Endothelial cell of umbilical vein (primary cell): Measurements from ENCODE around the gene PLEKHF1. TPM values are rescaled to one million over a fixed set of nuclear protein-coding genes. Genes with fewer than 3 reads are reported as not detected.

ENCODE experiments used
- BruUV-seq: library from RNA; stranded (reverse); fragments of 400-500 nt; replicated peaks from 2 replicates; lab custom pipeline; 2021; lab: Mats Ljungman, UMichigan
- CTCF ChIA-PET: fragments of 300-600, 350-600 bp; sonication (Branson Sonifier 250); formaldehyde crosslinking; loops from one replicate; lab custom pipeline; 2021; ENCODE audit warnings: antibody characterized with exemption, inconsistent platforms; lab: Charles Lee
- POLR2A ChIA-PET: fragments of 300-600, 350-600 bp; sonication (Branson Sonifier 250); formaldehyde crosslinking; loops from one replicate; lab custom pipeline; 2021; ENCODE audit warnings: antibody characterized with exemption, inconsistent platforms; lab: Charles Lee
- DNase-seq: peaks from one replicate; pipeline ENCODE4 v3.0.0-alpha.2; 2011; ENCODE audit warnings: low read depth, low spot score
- FAIRE-seq: peaks from 2 replicates; lab custom pipeline; 2011; peaks lifted over from hg19 to GRCh38; lab: Jason Lieb, UNC
- H2AFZ ChIP-seq: 2 replicates; pipeline ENCODE4 v1.6.0; 2012; ENCODE audit warnings: low read depth, low read length, control low read depth, inconsistent platforms
- H3K27ac ChIP-seq: 2 replicates; pipeline ENCODE4 v1.5.1; 2011; ENCODE audit warnings: low read depth, mild to moderate bottlenecking, control low read depth, low read length, moderate library complexity; ENCODE audit not compliant: insufficient read depth
- H3K27me3 ChIP-seq, 2 experiments: 2 replicates each; pipeline versions ENCODE4 v1.6.0 to v1.6.1; 2011; ENCODE audit warnings: low read length in 2 of 2, mixed read lengths in 1 of 2; ENCODE audit not compliant: control insufficient read depth in 2 of 2, insufficient read depth in 2 of 2
- H3K36me3 ChIP-seq, 2 experiments: 2 replicates in 1 of 2; 3 replicates in 1 of 2; pipeline ENCODE4 v1.5.1; 2011; ENCODE audit warnings: low read length in 2 of 2, mild to moderate bottlenecking in 1 of 2, moderate library complexity in 1 of 2; ENCODE audit not compliant: control insufficient read depth in 2 of 2, insufficient read depth in 2 of 2; ENCODE audit errors: extremely low read depth in 1 of 2
- H3K4me1 ChIP-seq: 3 replicates; pipeline ENCODE4 v1.5.1; 2011; ENCODE audit warnings: mild to moderate bottlenecking, low read length; ENCODE audit not compliant: control insufficient read depth, insufficient read depth; ENCODE audit errors: extremely low read depth
- H3K4me2 ChIP-seq: 2 replicates; pipeline ENCODE4 v1.6.1; 2011; ENCODE audit warnings: low read length, control low read depth, mixed read lengths; ENCODE audit not compliant: insufficient read depth
- H3K4me3 ChIP-seq, 3 experiments: fragments of 200-600 bp in 1 of 3; sonication (generic), shearing (Covaris generic) in 1 of 3; replicated peaks in 1 of 3; 2 replicates each; pipeline ENCODE4 v1.5.1; 2011 to 2016; ENCODE audit warnings: control low read depth in 3 of 3, low read length in 3 of 3, mild to moderate bottlenecking in 2 of 3, inconsistent platforms in 1 of 3, low read depth in 1 of 3, moderate library complexity in 1 of 3; ENCODE audit not compliant: insufficient read depth in 1 of 3
- H3K79me2 ChIP-seq: 2 replicates; pipeline ENCODE4 v1.6.0; 2012; ENCODE audit warnings: low read length, inconsistent platforms; ENCODE audit not compliant: control insufficient read depth, insufficient read depth
- H3K9ac ChIP-seq: replicated peaks from 2 replicates; pipeline ENCODE3; 2011; ENCODE audit warnings: low read length, control low read depth; ENCODE audit not compliant: insufficient read depth; ENCODE audit errors: extremely low read depth
- H3K9me1 ChIP-seq: replicated peaks from 3 replicates; pipeline ENCODE4 v1.6.0; 2011; ENCODE audit warnings: mild to moderate bottlenecking, low read length; ENCODE audit not compliant: control insufficient read depth, insufficient read depth; ENCODE audit errors: extremely low read depth
- H3K9me3 ChIP-seq: replicated peaks from 2 replicates; pipeline ENCODE4 v1.5.1; 2012; ENCODE audit warnings: low read length, inconsistent platforms; ENCODE audit not compliant: control insufficient read depth, insufficient read depth
- H4K20me1 ChIP-seq: replicated peaks from 2 replicates; pipeline ENCODE3; 2011; ENCODE audit warnings: mild to moderate bottlenecking, low read length; ENCODE audit not compliant: control insufficient read depth, insufficient read depth; ENCODE audit errors: extremely low read depth
- EZH2 ChIP-seq: IDR thresholded peaks from 2 replicates; pipeline ENCODE4 v1.6.1; 2012; ENCODE audit warnings: borderline replicate concordance, low read depth, mild to moderate bottlenecking, moderate library complexity, low read length, inconsistent platforms; ENCODE audit not compliant: severe bottlenecking
- FOS ChIP-seq: IDR thresholded peaks from 2 replicates; pipeline ENCODE4 v1.6.1; 2011; ENCODE audit warnings: mild to moderate bottlenecking, low read length, moderate library complexity, borderline replicate concordance; ENCODE audit not compliant: insufficient read depth
- GATA2 ChIP-seq: IDR thresholded peaks from 2 replicates; pipeline ENCODE4 v1.7.0; 2011; ENCODE audit warnings: low read depth, mild to moderate bottlenecking, moderate library complexity, mixed read lengths, low read length; ENCODE audit not compliant: insufficient read length, insufficient read depth
- JUN ChIP-seq: IDR thresholded peaks from 2 replicates; pipeline ENCODE4 v1.6.1; 2011; ENCODE audit warnings: borderline replicate concordance, low read depth; ENCODE audit not compliant: insufficient read length, insufficient read depth
- MYC ChIP-seq: IDR thresholded peaks from one replicate; pipeline ENCODE4 v1.6.1; 2011; ENCODE audit warnings: mild to moderate bottlenecking, low read depth, low read length
- POLR2A ChIP-seq: IDR thresholded peaks from 2 replicates; pipeline ENCODE4 v1.6.1; 2012; ENCODE audit warnings: low read depth, mild to moderate bottlenecking, control low read depth, low read length
- POLR2AphosphoS5 ChIP-seq: IDR thresholded peaks from 2 replicates; pipeline ENCODE4 v1.6.1; 2012; ENCODE audit warnings: low read depth, mild to moderate bottlenecking, control low read depth, low read length, moderate library complexity; ENCODE audit not compliant: insufficient read depth
- dilution Hi-C: fragments of 300-500 bp; cut with MboI; formaldehyde crosslinking; loops from one replicate; pipeline ENCODE4 v1.15.0; 2019; ENCODE audit warnings: low sequenced_read_pairs; ENCODE audit not compliant: extremely low pct_ligation_motif_present
- intact Hi-C: fragments of 100-400 bp; cut with micrococcal nuclease; formaldehyde crosslinking; loops from one replicate; pipeline ENCODE4 v1.10.0; 2022
- polyA plus RNA-seq, 4 experiments: library from polyadenylated mRNA; depleted of rRNA in 3 of 4; stranded (reverse) in 3 of 4; unstranded in 1 of 4; fragments of >200 nt; gene quantifications; 2 replicates each; pipeline versions ENCODE4 v1.2.1 to v1.2.3, GENCODE V29; 2011 to 2012; ENCODE audit warnings: missing spikeins in 1 of 4
- total RNA-seq: library from RNA; stranded (reverse); gene quantifications from 2 replicates; pipeline ENCODE4 v1.2.3, GENCODE V29; 2021
- TF ChIP-seq, protein P1 (sequence below), 2 donors: IDR thresholded peaks; 1 replicate in 1 of 2; 2 replicates in 1 of 2; pipeline ENCODE4 v1.5.1; 2011; ENCODE audit warnings: low read length in 2 of 2, mild to moderate bottlenecking in 2 of 2, moderate library complexity in 2 of 2, control low read depth in 1 of 2, inconsistent platforms in 1 of 2, low read depth in 1 of 2; ENCODE audit not compliant: insufficient read depth in 1 of 2; ENCODE audit errors: extremely low read depth in 1 of 2
- TF ChIP-seq, protein P2 (sequence below): IDR thresholded peaks from 2 replicates; pipeline ENCODE4 v1.6.1; 2011; ENCODE audit not compliant: insufficient read depth, insufficient read length

Gene PLEKHF1
- total and polyA plus RNA-seq, 2 donors (not counting 3 experiments of a cell fraction or from before 2014, with no cell fraction given): 5.5 TPM

DNA sequence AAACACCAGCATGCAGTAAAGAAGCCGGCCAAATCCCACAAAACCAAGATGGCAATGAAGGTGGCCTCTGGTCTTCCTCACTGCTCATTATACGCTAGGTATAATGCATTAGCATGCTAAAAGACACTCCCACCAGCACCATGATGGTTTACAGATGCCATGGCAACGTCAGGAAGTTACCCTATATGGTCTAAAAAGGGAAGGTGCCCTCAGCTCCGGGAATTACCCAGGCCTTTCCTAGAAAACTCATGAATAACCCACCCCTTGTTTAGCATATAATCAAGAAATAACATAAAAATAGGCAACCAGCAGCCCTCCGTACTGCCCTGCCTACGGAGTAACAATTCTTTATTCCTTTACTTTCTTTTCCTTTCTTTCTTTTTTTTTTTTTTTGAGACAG is 21.1 kb upstream of the PLEKHF1 start:
- FAIRE-seq (no peak), DNase-seq (no peak)
- BruUV-seq: no TSS peak
- Histone ChIP-seq H3K4me2 (no peak overlapping the region), H3K9ac (no peak overlapping the region), H3K9me1 (no peaks in the 10 kb centered on the region), H3K4me1 (no peaks in the 10 kb centered on the region), H3K27ac (no peak overlapping the region), H3K79me2 (no peaks in the 10 kb centered on the region), H3K27me3 (peaks cover 0 to 3% of the 10 kb centered on the region in 2 experiments), H4K20me1 (no peaks in the 10 kb centered on the region), H3K4me3 (no peak overlapping the region), H3K36me3 (no peaks in the 10 kb centered on the region), H3K9me3 (no peaks in the 10 kb centered on the region), H2AFZ (no peak overlapping the region)
- dilution Hi-C loops (no loop called here), intact Hi-C loops (no loop called here)
- TF ChIP-seq, protein P1, sequence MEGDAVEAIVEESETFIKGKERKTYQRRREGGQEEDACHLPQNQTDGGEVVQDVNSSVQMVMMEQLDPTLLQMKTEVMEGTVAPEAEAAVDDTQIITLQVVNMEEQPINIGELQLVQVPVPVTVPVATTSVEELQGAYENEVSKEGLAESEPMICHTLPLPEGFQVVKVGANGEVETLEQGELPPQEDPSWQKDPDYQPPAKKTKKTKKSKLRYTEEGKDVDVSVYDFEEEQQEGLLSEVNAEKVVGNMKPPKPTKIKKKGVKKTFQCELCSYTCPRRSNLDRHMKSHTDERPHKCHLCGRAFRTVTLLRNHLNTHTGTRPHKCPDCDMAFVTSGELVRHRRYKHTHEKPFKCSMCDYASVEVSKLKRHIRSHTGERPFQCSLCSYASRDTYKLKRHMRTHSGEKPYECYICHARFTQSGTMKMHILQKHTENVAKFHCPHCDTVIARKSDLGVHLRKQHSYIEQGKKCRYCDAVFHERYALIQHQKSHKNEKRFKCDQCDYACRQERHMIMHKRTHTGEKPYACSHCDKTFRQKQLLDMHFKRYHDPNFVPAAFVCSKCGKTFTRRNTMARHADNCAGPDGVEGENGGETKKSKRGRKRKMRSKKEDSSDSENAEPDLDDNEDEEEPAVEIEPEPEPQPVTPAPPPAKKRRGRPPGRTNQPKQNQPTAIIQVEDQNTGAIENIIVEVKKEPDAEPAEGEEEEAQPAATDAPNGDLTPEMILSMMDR (IDR thresholded peaks at IDR 0.05; ENCODE audit: extremely low read depth in 1 of 2, insufficient read depth in 1 of 2, low read depth in 1 of 2, low read length in 2 of 2): no peak
- TF ChIP-seq, protein P2, sequence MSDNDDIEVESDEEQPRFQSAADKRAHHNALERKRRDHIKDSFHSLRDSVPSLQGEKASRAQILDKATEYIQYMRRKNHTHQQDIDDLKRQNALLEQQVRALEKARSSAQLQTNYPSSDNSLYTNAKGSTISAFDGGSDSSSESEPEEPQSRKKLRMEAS: no peak
- TF ChIP-seq POLR2AphosphoS5 (no peak), FOS (no peak), MYC (no peak), JUN (no peak), EZH2 (no peak), POLR2A (no peak), GATA2 (no peak)
- POLR2A ChIA-PET: no interaction called here
- CTCF ChIA-PET: no interaction called here
